ENCODE measurements around the gene ZNF544. TPM values are rescaled to one million over a fixed set of nuclear protein-coding genes. Genes with fewer than 3 reads are reported as not detected.
"Not testable (repeated sequence)": the region's sequence is repeated elsewhere in the genome, so short reads cannot be mapped to it uniquely, and the experiment has no call there.

ZNF544 gene
- total and polyA plus RNA-seq, 9 donors, result 16.8 to 39.8 (median 33.0) TPM

- no peak for DNase-seq
- Histone ChIP-seq H3K27ac (no peak overlapping the region), H3K36me3 (peaks cover 8% of the 10 kb centered on the region), H3K4me1 (ENCODE audit: insufficient read depth) (no peaks in the 10 kb centered on the region), H3K27me3 (no peaks in the 10 kb centered on the region), H3K4me3 (no peak overlapping the region), H3K9me3 (peaks cover 46 to 86% of the 10 kb centered on the region in 2 donors)
- TF ChIP-seq CTCF (IDR thresholded peaks at IDR 0.05), result no peak
- no peak for TF ChIP-seq POLR2A (IDR thresholded peaks at IDR 0.05)
- no peak for TF ChIP-seq EP300 (IDR thresholded peaks at IDR 0.05)
- intact Hi-C loops (cut with DNase I), result no loop called here
- WGBS, 3 donors, result 95 to 99% (median 96%) methylated on average over 2 of the region's 2 CpGs
These were observed 23.5 kb downstream of the ZNF544 start for GRCh38 chr19:58252102-58252685.

DNA sequence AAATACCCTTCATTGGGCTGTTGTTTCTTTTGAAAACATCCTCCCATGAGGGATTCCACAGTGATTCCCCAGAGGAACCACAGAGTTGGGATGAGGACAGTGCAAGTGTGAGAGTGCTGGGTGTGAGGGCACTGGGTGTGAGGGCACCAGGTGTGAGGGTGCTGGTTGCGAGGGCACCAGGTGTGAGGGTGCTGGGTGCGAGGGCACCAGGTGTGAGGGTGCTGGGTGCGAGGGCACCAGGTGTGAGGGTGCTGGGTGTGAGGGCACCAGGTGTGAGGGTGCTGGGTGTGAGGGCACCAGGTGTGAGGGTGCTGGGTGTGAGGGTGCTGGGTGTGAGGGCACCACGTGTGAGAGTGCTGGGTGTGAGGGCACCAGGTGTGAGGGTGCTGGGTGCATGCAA, 29.5 kb downstream of the ZNF544 start:
- 54 to 88% (median 70%) methylated on average over 4 of the region's 4 CpGs for WGBS, 3 donors
- DNase-seq; H3K27ac ChIP-seq; H3K4me3 ChIP-seq; H3K27me3 ChIP-seq; intact Hi-C loops (cut with DNase I); H3K4me1 ChIP-seq (ENCODE audit: insufficient read depth); H3K36me3 ChIP-seq: not testable (repeated sequence)
- peaks cover 61 to 95% of the 10 kb centered on the region in 2 donors for H3K9me3 ChIP-seq

- H3K36me3 ChIP-seq, result peaks cover 2% of the 10 kb centered on the region
- intact Hi-C loops (cut with DNase I), result no loop called here
- peaks cover 61 to 97% of the 10 kb centered on the region in 2 donors for H3K9me3 ChIP-seq
- no peaks in the 10 kb centered on the region for H3K4me1 ChIP-seq (ENCODE audit: insufficient read depth)
- no peak overlapping the region for H3K27ac ChIP-seq
- TF ChIP-seq EP300 (IDR thresholded peaks at IDR 0.05) (no peak), POLR2A (IDR thresholded peaks at IDR 0.05) (no peak), CTCF (IDR thresholded peaks at IDR 0.05) (no peak)
- 87 to 94% (median 94%) methylated on average over 3 of the region's 3 CpGs for WGBS, 3 donors
- H3K27me3 ChIP-seq, result no peaks in the 10 kb centered on the region
- H3K4me3 ChIP-seq, result no peak overlapping the region
- DNase-seq, result no peak
These were observed 32.9 kb downstream of the ZNF544 start for GRCh38 chr19:58261600-58261967.

DNA sequence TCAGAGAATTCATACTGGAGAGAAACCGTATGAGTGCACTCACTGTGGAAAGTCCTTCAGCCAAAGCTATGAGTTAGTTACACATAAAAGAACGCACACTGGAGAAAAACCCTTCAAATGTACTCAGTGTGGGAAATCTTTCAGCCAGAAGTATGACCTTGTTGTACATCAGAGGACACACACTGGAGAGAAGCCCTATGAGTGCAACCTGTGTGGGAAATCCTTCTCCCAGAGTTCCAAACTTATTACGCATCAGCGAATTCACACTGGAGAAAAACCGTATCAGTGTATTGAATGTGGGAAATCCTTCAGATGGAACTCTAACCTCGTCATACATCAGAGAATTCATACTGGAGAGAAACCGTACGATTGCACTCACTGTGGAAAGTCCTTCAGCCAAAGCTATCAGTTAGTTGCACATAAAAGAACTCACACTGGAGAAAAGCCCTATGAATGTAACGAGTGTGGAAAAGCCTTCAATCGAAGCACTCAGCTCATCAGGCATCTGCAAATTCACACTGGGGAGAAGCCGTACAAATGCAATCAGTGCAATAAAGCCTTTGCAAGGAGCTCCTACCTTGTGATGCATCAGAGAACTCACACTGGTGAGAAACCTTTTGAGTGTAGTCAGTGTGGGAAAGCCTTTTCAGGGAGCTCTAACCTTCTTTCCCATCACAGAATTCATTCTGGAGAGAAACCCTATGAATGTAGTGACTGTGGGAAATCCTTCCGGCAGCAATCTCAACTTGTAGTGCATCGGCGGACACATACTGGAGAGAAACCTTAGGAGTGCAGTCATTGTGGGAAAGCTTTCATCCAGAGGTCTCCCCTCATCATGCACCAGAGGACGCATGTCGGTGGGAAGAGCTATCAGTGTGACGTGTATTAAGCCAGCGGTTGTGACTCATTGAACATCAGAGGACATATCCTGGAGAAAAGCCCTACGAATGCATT, 33.5 kb downstream of the ZNF544 start:
- Histone ChIP-seq H3K9me3 (peaks cover 59 to 98% of the 10 kb centered on the region in 2 donors), H3K36me3 (peaks cover 2% of the 10 kb centered on the region), H3K27ac (no peak overlapping the region), H3K4me3 (no peak overlapping the region), H3K27me3 (no peaks in the 10 kb centered on the region), H3K4me1 (ENCODE audit: insufficient read depth) (no peaks in the 10 kb centered on the region)
- 95 to 98% (median 96%) methylated on average over 19 of the region's 19 CpGs for WGBS, 3 donors
- intact Hi-C loops (cut with DNase I), result no loop called here
- no peak for DNase-seq
- TF ChIP-seq CTCF (IDR thresholded peaks at IDR 0.05), result no peak
- no peak for TF ChIP-seq EP300 (IDR thresholded peaks at IDR 0.05)
- no peak for TF ChIP-seq POLR2A (IDR thresholded peaks at IDR 0.05)

GRCh38 chr19:58262922-58263296, 34.2 kb downstream of the ZNF544 start:
- Histone ChIP-seq H3K4me1 (ENCODE audit: insufficient read depth) (no peaks in the 10 kb centered on the region), H3K36me3 (peaks cover 2% of the 10 kb centered on the region), H3K9me3 (peaks cover 54 to 95% of the 10 kb centered on the region in 2 donors), H3K27me3 (no peaks in the 10 kb centered on the region), H3K4me3 (no peak overlapping the region), H3K27ac (no peak overlapping the region)
- DNase-seq, result no peak
- 94 to 99% (median 98%) methylated on average over 7 of the region's 7 CpGs for WGBS, 3 donors
- TF ChIP-seq CTCF (IDR thresholded peaks at IDR 0.05) (no peak), EP300 (IDR thresholded peaks at IDR 0.05) (no peak), POLR2A (IDR thresholded peaks at IDR 0.05) (no peak)
- intact Hi-C loops (cut with DNase I), result no loop called here
